Measurements from ENCODE around the gene DAZAP1.

GRCh38 chr19:1361601-1362386, 45.6 kb upstream of the DAZAP1 start:
- TF ChIP-seq ZNF384 (IDR thresholded peaks at IDR 0.05) = no peak
- TF ChIP-seq NFRKB (IDR thresholded peaks at IDR 0.05) = no peak
- TF ChIP-seq ELF4 (IDR thresholded peaks at IDR 0.05) = no peak
- no peak for TF ChIP-seq SP1 (IDR thresholded peaks at IDR 0.05)
- no peak for TF ChIP-seq L3MBTL2 (conservative IDR thresholded peaks at IDR 0.05)
- no peak for TF ChIP-seq BHLHE40 (IDR thresholded peaks at IDR 0.05; ENCODE audit: borderline replicate concordance)
- TF ChIP-seq SUZ12 (IDR thresholded peaks at IDR 0.05) = no peak
- TF ChIP-seq FOXM1 (IDR thresholded peaks at IDR 0.05; ENCODE audit: borderline replicate concordance) = no peak
- TF ChIP-seq LEF1 (IDR thresholded peaks at IDR 0.05; ENCODE audit: borderline replicate concordance) = no peak
- TF ChIP-seq TARDBP (IDR thresholded peaks at IDR 0.05) = no peak

Measured in HEK293T (cell line).